Stimulated activated CD8-positive, alpha-beta memory T cell treated with anti-CD3 and anti-CD28 coated beads, Interleukin-4, amount 100 ng/mL, for 48 hours (primary cell): ENCODE measurements around the gene SVIL.
"Not testable (repeated sequence)": the region's sequence is repeated elsewhere in the genome, so short reads cannot be mapped to it uniquely, and the experiment has no call there.

Experiments used
- DNase-seq: peaks from one replicate; pipeline ENCODE4 v3.0.0-alpha.2; 2020

Gene SVIL

GRCh38 chr10:29648114-29648982 lies 13.6 kb upstream of the SVIL start:
- peak; percentile 48 for DNase-seq

- no peak for DNase-seq
These were observed 12.7 kb upstream of the SVIL start for GRCh38 chr10:29647478-29647877.

DNA sequence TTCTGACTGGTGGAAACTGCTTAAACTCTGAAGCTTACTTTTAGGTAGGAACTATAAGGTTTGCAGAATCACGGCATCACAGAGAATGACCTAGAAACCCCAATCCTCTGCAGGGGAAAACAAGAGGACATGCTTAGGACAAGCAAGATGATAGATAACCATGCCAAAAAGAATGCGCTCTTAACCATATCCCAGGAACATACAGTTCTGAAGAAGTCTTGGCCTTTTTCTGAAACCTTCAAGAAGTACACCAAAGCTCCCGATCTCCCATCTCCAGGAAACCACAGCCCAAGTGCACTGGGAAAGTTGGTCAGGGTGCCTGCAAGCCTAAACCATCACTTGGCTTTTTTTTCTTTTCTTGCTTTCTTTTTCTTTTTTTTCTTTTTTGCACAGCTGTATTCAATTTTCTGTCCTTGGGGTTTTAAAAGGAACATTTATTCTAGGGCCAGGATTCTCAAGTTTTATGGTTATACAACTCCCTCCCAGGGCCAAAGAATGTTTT lies 12.2 kb upstream of the SVIL start:
- no peak for DNase-seq

DNA sequence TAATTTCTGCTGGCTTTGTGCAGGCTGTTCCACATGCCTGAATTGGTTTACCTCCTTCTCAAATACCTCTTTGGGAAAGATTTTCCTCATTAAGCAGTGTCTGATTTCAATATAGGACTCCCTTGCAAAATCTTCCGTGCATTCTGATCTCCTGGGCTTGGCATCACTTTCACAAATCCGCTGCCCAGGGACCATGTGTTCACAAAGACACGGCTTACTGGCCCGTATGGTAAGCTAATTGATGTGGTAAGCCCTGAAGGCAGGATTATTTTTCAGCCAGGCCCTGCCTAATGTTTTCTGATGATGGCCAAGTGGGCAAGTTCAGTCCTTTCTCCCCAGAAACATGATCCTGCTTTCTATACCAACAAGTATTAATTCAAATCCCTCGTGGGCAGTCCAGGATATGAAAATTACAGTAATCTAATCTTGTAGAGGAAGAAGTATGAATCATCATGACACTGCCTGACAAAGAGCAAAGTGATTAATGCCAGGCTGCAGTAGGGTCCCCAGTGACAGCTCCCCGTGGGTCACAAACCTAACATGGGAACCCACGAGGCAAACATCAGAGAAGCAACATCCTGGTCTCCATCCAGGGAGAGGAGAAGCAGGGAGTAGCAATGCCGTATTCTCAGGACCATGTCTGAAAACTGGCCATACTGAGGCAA lies 11.6 kb upstream of the SVIL start:
- DNase-seq = no peak

GRCh38 chr10:29643771-29644501 lies 9.2 kb upstream of the SVIL start:
- DNase-seq = no peak

- DNase-seq = no peak
These were observed 8.2 kb upstream of the SVIL start for GRCh38 chr10:29642990-29643389.

- no peak for DNase-seq
These were observed 2.8 kb upstream of the SVIL start for GRCh38 chr10:29637537-29637936.

DNA sequence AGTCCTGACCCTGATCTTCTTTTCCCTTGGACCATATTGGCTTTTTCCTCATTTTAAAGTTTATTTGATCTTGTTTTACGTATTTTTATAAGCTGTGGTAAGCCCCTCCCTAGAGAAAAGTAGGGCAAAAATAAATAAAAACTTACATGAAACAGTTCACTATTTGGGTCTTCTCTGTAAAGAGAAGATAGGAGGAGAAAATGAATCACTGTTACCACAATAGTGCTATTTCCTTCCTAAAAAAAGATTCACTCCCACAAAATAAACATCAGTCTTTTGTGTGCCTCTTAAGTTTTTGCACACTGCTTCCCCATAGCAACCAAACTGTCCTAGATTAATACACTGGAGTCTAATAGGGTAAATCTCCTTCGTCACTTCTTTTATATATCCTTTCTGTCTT lies 1.4 kb upstream of the SVIL start:
- DNase-seq = no peak

GRCh38 chr10:29635711-29636144 lies 957 bp upstream of the SVIL start:
- DNase-seq = no peak

DNA sequence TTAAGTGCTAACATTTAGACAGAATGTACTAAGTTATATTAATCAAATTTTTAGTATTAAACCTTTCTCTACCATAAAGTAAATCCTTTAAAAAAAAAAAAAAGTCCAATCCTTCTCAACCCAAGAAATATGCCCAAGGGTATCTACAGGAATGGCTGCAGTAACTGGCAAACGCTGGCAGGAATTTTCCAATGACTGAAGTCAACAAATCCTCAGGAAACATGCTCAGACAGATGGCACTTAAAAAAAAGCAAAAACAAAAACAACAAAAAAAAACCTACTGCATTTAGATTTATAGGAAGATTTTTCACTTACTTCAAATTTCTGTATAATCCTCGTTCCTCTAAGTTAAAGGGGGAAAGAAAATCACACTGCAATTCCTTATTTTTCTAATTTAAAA lies 666 bp downstream of the SVIL start:
- DNase-seq = no peak

- no peak for DNase-seq
These were observed 3.8 kb downstream of the SVIL start for GRCh38 chr10:29631049-29631339.

- peak; percentile 1 for DNase-seq
These were observed 4.3 kb downstream of the SVIL start for GRCh38 chr10:29630205-29631048.

- DNase-seq = peak; percentile 14
These were observed 5.8 kb downstream of the SVIL start for GRCh38 chr10:29628912-29629526.

GRCh38 chr10:29628311-29628710 lies 6.5 kb downstream of the SVIL start:
- no peak for DNase-seq

DNA sequence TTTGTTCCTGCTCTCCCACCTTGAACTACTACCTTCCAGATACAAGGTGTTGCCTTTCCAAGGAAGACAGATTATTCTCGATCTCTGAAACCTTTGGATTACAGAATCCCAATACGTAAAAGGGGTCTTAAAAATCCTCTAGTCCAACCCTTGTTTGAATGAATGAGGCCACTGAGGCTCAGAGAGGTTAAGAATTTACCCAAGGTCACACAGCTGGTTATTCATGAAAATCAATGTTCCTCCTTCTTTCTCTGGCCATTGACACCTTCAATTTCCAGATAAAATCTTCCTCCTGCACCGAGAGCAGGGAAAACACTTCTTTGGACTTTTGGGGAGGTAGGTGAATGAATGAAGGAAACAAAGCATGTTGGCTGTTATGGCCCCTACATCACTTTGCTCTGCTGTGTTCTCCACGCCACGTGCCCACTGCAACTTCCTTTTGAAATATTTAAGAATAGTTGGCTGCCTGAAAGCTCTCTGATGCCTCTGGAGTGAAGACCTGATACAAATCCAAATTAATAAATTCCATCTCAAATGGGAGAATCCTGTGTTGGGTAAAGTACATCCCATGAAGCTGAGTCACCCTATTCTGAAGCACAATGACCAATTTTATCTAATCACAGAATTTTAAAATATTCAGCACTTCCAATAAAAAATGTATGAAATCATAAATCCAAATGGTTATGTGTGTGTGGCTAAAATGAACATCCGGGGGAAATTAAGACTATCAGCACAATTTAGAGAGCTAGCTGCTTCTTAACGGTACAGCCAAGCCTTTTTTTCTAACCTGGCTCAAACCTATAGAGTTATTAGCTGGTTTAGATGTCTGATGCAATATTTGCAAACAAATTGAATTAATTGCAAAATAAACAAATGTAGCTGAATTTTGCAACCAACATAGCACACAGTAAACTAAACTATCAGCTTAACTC lies 7.3 kb downstream of the SVIL start:
- no peak for DNase-seq

GRCh38 chr10:29624357-29624756 lies 10.4 kb downstream of the SVIL start:
- not testable (repeated sequence) for DNase-seq

DNA sequence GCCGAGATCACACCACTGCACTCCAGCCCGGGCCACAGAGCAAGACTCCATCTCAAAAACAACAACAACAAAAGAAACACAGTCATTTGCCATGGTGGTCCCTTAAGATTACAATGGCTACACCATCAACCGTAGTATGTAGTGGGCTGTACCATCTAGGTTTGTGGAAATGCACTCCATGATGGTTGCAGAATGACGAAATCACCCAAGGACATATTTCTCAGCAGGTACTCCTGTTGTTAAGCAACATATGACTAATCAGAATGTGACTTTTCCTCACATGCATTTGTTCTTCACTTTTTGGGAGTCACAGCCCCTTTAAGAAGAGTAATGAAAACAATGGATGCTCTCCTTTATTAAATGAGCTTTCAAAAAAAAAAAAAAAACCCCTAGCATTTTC lies 11.0 kb downstream of the SVIL start:
- DNase-seq = no peak

DNA sequence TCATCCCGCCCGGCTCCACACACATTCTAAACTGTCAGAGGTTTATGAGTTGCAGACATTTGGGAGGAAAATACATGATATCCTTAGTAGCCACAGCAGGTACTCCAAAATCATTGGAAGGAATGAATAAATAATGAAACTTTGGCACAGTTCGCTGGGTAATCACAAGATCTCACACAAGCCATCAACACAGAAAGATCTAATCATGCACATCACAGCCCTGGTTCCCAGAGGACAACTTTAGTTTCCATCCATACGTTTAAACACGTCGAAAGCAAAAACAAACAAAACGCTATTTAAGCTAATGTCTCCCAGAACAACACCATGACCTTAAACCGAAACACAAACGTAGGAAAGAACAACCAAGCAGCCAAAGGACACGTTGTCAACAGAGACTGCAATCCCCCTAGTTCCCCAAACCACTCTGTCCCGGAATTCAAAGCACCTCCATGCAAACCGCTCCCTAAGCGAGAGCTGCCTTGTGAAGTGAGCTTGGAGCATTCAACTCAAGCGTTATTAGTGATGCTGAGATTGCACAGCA lies 12.3 kb downstream of the SVIL start:
- no peak for DNase-seq

DNA sequence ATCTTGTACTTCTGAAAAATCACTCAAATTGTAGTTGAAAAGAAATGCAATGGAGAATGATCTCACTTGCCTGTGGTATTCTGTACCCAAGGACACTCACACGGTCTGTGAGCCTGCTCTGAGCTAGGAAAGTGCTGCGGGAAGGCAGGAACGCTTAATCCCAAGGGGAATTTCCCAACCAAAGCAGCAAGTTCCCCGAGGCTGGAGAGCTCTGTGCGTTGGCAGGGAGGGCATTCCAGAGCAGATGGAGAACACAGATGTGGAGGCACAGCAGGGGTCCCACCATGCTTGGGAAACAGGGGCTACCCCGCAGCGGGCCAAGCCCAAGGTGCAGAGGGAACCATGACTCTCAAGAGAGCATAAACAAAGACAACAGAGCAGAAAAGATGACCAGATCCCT lies 13.6 kb downstream of the SVIL start:
- no peak for DNase-seq

- DNase-seq = no peak
These were observed 14.6 kb downstream of the SVIL start for GRCh38 chr10:29620112-29620690.
